ENCODE measurements around the gene VWA3B.

- TF ChIP-seq, protein P1, sequence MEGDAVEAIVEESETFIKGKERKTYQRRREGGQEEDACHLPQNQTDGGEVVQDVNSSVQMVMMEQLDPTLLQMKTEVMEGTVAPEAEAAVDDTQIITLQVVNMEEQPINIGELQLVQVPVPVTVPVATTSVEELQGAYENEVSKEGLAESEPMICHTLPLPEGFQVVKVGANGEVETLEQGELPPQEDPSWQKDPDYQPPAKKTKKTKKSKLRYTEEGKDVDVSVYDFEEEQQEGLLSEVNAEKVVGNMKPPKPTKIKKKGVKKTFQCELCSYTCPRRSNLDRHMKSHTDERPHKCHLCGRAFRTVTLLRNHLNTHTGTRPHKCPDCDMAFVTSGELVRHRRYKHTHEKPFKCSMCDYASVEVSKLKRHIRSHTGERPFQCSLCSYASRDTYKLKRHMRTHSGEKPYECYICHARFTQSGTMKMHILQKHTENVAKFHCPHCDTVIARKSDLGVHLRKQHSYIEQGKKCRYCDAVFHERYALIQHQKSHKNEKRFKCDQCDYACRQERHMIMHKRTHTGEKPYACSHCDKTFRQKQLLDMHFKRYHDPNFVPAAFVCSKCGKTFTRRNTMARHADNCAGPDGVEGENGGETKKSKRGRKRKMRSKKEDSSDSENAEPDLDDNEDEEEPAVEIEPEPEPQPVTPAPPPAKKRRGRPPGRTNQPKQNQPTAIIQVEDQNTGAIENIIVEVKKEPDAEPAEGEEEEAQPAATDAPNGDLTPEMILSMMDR (IDR thresholded peaks at IDR 0.05) = no peak
- TF ChIP-seq POLR2A (IDR thresholded peaks at IDR 0.05) = no peak
Measured at GRCh38 chr2:98315957-98316356, 229.0 kb downstream of the VWA3B start.

Measured in esophagus squamous epithelium (tissue), 4 donors.